GM19467 (cell line): ENCODE data around the gene PCDHB7.
"Not testable (repeated sequence)": the region's sequence is repeated elsewhere in the genome, so short reads cannot be mapped to it uniquely, and the experiment has no call there.

Experiments
- ATAC-seq: cut with Tn5 transposase; IDR thresholded peaks from one replicate; pipeline ENCODE4 v1.9.1; 2021; ENCODE audit warnings: mild to moderate bottlenecking, moderate library complexity; ENCODE audit not compliant: unreplicated experiment

Gene PCDHB7

DNA sequence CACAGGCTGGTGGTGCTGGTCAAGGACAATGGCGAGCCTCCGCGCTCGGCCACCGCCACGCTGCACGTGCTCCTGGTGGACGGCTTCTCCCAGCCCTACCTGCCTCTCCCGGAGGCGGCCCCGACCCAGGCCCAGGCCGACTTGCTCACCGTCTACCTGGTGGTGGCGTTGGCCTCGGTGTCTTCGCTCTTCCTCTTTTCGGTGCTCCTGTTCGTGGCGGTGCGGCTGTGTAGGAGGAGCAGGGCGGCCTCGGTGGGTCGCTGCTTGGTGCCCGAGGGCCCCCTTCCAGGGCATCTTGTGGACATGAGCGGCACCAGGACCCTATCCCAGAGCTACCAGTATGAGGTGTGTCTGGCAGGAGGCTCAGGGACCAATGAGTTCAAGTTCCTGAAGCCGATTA lies 43.6 kb downstream of the PCDHB7 start:
- not testable (repeated sequence) for ATAC-seq

DNA sequence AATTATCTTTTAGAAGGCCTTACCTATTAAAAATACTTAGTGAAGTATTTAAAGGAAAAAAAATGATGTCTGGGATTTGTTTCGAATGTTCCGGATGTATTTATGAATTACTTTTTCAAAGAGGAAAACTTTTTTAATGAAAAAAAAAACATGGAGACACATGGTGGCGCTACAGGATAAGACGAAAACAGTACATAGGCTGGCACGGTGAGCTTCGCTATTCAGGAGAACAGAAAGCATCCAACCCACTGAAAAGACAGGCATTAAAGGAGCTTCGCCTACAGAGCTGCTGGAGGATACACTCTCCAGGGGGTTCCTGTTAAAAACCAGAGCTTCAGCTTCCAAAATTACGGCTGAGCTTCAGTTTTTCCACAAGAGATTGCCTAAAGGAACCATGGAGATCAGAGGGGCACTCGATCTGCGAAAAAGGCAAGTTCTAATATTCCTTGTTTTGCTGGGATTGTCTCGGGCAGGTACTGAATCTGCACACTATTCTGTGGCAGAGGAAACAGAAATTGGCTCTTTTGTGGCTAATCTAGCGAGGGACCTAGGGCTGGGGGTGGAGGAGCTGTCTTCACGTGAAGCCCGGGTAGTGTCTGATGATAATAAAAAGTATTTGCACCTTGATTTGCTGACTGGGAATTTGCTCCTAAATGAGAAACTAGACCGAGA lies 50.8 kb downstream of the PCDHB7 start, which contains the start of gene PCDHB14:
Gene PCDHB14 (plus strand): TSS at position 232 of the 672 bp plus-strand sequence. CDS start 163 bp downstream, at position 395.
- ATAC-seq, result no peak

DNA sequence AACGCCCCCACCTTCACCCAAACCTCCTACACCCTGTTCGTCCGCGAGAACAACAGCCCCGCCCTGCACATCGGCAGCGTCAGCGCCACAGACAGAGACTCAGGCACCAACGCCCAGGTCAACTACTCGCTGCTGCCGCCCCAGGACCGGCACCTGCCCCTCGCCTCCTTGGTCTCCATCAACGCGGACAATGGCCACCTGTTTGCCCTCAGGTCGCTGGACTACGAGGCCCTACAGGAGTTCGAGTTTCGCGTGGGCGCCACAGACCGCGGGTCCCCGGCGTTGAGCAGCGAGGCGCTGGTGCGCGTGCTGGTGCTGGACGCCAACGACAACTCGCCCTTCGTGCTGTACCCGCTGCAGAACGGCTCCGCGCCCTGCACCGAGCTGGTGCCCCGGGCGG lies 52.4 kb downstream of the PCDHB7 start:
- not testable (repeated sequence) for ATAC-seq

DNA sequence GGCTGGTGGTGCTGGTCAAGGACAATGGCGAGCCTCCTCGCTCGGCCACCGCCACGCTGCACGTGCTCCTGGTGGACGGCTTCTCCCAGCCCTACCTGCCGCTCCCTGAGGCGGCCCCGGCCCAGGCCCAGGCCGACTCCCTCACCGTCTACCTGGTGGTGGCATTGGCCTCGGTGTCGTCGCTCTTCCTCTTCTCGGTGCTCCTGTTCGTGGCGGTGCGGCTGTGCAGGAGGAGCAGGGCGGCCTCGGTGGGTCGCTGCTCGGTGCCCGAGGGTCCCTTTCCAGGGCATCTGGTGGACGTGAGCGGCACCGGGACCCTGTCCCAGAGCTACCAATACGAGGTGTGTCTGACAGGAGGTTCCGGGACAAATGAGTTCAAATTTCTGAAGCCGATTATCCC lies 53.0 kb downstream of the PCDHB7 start:
- ATAC-seq, result not testable (repeated sequence)
